DMS114 treated with DMSO at 0.1 percent for 48 hours (cell line): Measurements from ENCODE around the gene RFNG.

ENCODE experiments used
- DNase-seq: peaks from one replicate; lab custom pipeline; 2025; ENCODE audit not compliant: unreplicated experiment; lab: John Stamatoyannopoulos, UW

Gene RFNG

DNA sequence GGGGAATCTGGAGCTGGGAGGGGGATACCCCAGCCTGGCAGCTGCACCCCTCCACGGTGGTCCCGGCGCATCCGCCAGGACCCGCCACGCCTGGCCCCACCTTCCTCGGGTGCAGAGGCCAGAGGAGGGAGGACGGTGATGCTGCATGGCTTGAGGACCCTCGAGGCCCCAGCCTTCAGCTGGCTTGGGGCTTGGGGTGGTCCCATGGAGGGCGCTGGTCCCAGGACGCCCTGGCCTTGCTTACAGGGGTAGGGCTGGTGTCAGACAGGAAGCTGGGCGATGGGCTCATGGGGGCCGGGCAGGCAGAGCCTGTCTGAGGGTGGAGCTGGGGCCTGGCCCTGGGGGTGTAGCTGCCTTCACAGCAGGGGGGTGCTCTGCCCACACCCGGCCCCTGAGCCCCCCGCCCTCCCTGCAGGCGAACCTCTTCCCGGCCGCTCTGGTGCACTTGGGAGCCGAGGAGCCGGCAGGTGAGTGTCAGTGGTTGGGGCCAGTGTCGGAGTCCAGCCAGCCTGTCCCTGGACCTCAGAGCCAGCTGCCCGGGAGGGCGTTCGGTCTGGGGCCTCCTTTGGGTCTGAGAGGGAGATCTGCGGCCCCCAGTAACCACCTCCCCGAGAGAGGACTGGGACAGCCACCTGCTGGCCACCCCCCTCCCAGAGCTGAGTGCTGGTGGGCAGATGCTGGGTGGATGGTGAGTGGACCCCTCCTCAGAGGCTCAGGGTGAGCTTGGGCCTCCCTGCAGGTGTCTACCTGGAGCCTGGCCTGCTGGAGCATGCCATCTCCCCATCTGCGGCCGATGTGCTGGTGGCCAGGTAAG lies 35.3 kb downstream of the RFNG start:
- DNase-seq: no peak

DNA sequence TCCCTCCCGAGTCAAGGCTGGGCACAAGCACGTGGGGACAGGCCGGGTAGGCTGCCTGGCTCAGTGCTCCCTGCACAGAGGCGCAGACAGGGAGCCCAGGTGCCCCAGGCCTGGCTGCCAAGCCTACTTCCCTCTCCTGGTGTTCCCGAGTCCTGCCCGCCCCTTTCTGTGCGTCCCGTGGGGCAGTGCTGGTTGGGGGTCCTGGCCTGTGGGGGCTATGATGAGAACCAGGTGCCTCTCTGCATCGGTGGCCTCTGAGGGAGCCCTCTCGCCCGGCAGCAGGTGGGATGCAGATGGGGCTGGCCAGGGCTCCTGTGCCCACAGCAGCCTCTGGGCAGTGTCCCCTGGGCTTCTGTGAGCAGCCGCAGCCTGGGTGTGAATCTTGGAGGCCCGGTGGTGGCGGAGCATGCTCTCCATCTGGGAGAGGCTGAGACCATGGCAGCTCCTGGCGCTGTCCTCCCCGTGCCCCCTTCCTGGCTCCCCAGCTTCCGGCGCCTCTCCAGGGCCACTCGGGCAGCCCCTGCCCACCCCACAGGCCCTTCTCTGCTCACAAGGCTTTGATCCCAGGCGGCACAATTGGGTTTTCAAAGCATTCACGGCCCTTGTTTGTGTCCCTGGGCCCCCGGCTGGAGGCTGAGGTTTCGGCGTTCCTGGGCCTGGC lies 36.2 kb downstream of the RFNG start:
- DNase-seq: no peak

- no peak for DNase-seq
Observed at GRCh38 chr17:82014971-82015310, 36.7 kb downstream of the RFNG start.

GRCh38 chr17:82014432-82014831 lies 37.2 kb downstream of the RFNG start:
- DNase-seq: no peak

GRCh38 chr17:82013772-82014321 lies 37.8 kb downstream of the RFNG start:
- DNase-seq: no peak

DNA sequence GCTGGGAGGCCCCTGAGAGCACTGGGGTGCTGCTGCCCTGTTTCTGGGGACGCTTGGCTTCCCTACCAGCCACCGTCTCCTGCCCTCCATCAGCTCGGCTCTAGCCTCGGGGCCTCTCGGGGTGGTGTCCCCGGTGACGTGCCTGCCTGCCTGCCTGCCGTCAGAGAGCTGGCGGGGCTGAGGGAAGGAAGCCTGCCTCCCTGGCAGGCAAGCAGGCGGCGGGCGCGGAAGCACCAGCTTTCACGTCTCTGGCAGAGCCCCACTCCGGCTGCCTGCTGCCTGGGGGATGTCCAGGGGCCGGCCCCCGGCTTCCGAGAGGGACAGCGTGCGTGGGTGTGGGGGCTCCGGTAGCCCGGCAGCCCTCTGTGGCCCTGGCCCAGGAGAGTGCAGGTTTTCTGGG lies 38.3 kb downstream of the RFNG start:
- DNase-seq: no peak

GRCh38 chr17:82012640-82013295 lies 38.8 kb downstream of the RFNG start:
- no peak for DNase-seq

GRCh38 chr17:82012261-82012639 lies 39.4 kb downstream of the RFNG start:
- DNase-seq: no peak

DNA sequence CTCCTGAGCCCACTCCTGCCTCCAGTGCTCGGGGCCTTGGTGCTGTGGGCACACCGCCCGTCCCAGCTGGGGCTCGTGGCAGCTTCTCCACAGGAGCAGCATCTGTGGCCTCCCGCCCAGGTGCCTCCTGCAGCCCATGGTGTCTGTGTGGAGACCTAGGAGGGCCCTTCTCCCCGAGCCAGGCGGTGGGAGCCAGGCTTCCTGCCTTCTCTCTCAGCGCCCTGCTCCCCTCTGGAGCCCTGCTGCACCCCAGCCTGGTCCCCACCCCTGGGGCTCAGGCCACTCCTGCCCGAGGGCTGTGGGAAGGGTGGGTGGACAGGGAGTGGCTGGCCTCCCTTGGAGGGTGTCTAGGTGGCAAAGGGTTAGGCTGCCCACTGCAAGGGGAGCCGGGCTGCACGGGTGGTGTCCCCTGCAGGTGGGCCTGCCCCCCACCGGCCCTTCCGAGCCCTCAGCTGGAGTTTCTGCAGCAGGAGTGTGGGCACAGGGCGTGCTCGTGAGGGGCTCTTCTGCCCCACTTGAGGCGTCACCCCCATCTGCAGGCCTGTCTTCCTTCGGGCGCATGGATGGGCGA lies 39.9 kb downstream of the RFNG start:
- no peak for DNase-seq

GRCh38 chr17:82010575-82011525 lies 40.8 kb downstream of the RFNG start:
- no peak for DNase-seq

DNA sequence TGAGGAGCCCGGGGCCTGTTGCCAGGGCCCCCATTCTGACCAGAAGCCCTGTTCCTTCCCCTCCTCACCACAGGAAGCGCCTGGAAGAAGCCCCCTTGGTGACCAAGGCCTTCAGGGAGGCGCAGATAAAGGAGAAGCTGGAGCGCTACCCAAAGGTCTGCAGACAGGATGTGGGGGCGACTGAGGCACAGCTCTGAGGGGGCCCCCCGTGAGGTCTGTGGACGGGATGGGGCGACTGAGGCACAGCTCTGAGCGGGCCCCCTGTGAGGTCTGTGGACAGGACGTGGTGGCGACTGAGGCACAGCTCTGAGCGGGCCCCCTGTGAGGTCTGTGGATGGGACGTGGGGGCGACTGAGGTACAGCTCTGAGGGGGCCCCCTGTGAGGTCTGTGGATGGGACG lies 42.2 kb downstream of the RFNG start:
- no peak for DNase-seq

- DNase-seq: no peak
Observed at GRCh38 chr17:82008941-82009405, 42.6 kb downstream of the RFNG start.

DNA sequence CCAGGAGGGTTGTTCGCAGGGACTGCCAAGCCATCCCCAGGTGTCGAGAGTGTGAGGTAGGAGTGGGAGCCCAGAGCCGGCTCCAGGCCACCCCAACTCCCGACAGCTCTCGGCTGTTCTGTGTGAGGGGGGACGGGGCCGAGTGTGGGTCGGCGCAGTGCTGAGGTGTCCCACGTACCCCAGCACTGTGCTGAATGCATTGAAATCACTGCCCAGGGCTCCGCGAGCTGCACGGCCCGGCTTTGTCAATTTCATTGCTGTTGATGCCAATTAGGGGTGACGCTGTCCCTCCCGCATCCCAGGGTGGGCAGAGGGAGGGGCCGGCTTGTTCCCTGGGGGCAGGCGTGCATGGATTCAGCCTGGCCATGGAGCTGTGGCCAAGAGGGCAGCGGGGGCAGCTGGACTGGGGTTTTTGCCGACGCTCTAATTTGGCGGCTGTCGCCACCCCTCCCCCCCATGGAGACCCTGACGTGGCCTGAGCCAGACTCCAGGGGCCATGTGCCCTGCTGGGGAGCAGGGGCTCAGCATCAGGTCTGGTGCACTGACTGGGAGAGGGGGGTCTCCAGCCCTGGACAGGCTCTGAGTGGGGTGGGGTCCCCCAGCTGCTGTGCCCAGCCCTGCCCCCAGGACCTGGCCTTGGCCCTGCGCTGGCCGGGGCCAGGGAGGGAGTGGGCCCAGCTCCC lies 43.2 kb downstream of the RFNG start:
- DNase-seq: no peak

- DNase-seq: no peak
Observed at GRCh38 chr17:82007495-82008257, 43.9 kb downstream of the RFNG start.

DNA sequence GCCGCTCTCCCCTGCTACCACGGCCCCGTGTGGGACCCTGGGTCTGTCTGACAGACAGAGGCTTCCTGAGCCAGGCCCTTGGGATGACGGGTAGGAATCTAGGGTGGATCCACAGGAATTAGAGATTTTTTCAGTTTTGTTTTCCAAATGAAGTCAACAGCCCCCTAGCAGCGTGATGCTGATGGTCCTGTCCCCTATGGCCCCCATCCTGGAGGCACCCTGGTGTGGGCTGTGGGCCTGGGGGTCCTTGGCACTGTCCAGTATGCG lies 44.5 kb downstream of the RFNG start:
- DNase-seq: no peak

DNA sequence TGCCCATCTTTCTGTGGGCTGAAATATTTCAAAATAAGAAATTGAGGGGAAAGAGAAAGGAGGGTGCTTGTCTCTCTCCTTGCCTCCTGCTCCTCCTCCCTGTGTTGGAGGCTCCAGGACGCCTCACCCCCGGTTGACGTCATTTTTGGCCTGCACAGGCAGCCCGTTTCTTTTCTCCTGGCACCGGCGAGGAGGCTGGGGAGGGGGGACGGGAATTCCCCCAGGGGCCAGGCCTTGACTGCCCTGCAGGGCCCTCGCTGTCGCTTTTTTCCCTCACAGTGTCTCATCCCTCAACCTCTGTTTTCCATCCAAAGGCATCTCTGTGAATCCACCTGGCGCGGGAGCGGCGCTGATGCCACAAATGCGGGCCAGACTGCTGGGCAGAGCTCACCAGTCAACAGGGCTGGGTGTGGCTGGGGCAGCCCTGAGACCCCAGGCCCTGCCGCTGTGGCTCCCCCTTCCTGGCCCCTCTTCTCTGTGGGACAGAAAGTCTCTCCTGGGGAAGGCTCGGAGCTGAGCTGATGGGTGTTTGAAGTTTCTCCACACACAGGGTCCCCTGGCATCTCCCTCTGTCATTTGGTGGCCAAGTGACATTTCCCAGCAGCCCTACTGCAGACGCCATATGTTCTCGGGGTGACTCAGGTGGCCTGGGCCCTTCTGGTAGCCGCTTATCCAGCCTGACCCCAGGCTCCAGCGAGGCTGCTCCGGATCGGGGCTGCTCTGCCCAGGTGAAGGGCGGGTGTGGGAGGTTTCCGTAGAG lies 45.0 kb downstream of the RFNG start:
- no peak for DNase-seq

DNA sequence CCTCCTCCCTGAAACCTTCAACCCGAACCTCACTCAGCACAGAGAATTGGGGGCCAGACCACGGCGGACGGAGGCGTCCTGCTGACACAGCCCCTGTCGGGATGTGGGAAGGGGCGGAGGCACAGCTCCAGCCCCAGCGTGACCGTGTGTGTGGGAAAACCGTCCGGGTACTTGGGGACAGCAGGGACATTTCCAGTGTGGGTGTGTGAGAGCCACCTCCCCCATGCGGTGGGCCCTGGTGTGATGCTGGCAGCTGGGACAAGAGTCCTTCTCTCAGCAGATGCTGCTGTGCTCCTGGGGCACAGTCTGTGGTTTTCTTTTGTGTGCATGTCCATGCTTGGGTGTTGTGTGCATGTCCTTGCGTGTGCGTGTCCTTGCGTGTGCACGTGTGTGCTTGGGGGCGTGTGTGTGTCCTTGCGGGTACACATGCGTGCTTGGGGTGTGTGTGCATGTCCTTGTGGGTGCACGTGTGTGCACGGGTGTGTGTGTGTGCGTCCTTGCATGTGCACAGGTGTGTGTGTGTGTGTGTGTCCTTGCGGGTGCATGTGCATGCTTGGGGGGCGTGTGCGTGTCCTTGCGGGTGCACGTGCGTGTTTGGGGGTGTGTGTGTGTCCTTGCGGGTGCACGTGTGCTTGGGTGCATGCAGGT lies 45.8 kb downstream of the RFNG start:
- DNase-seq: no peak
